Fibroblast of lung (primary cell): Measurements from ENCODE around the gene MYL12A. TPM values are rescaled to one million over a fixed set of nuclear protein-coding genes. Genes with fewer than 3 reads are reported as not detected.
A peak's percentile ranks its signal among the peaks of the same experiment; 100 is the strongest.

Experiments
- DNase-seq, 2 donors: peaks; one replicate each; pipeline versions ENCODE4 v3.0.0 to v3.0.0-alpha.2; 2010; ENCODE audit warnings: low read depth in 2 of 2
- H2AFZ ChIP-seq: 2 replicates; pipeline ENCODE4 v1.5.1; 2012; ENCODE audit warnings: low read length, control low read depth, inconsistent platforms
- H3K27ac ChIP-seq: 2 replicates; pipeline ENCODE4 v1.5.1; 2011; ENCODE audit warnings: low read length, control low read depth; ENCODE audit not compliant: insufficient read depth
- H3K27me3 ChIP-seq: 2 replicates; pipeline ENCODE4 v1.5.1; 2011; ENCODE audit warnings: mild to moderate bottlenecking, low read length; ENCODE audit not compliant: control insufficient read depth, insufficient read depth
- H3K36me3 ChIP-seq: 2 replicates; pipeline ENCODE4 v1.5.1; 2011; ENCODE audit warnings: low read length; ENCODE audit not compliant: control insufficient read depth, insufficient read depth
- H3K4me1 ChIP-seq: 2 replicates; pipeline ENCODE4 v1.5.1; 2011; ENCODE audit warnings: low read length; ENCODE audit not compliant: control insufficient read depth, insufficient read depth; ENCODE audit errors: extremely low read depth
- H3K4me2 ChIP-seq: 2 replicates; pipeline ENCODE4 v1.5.1; 2011; ENCODE audit warnings: low read length, control low read depth; ENCODE audit not compliant: insufficient read depth; ENCODE audit errors: extremely low read depth
- H3K4me3 ChIP-seq, 4 experiments: fragments of 200-600 bp in 1 of 4; sonication (generic) in 1 of 4; replicated peaks in 1 of 4; 2 replicates each; pipeline ENCODE4 v1.5.1; 2011 to 2016; ENCODE audit warnings: low read length in 4 of 4, low read depth in 3 of 4, mild to moderate bottlenecking in 3 of 4, control low read depth in 2 of 4, inconsistent platforms in 1 of 4, mixed read lengths in 1 of 4; ENCODE audit not compliant: insufficient read depth in 1 of 4; ENCODE audit errors: control extremely low read depth in 1 of 4
- H3K79me2 ChIP-seq: 2 replicates; pipeline ENCODE4 v1.5.1; 2012; ENCODE audit warnings: mild to moderate bottlenecking, low read length, inconsistent platforms; ENCODE audit not compliant: control insufficient read depth, insufficient read depth
- H3K9ac ChIP-seq: 2 replicates; pipeline ENCODE4 v1.5.1; 2011; ENCODE audit warnings: mild to moderate bottlenecking, low read length, control low read depth; ENCODE audit not compliant: insufficient read depth
- H3K9me3 ChIP-seq: 2 replicates; pipeline ENCODE4 v1.5.1; 2012; ENCODE audit warnings: low read depth, low read length; ENCODE audit not compliant: control insufficient read depth, insufficient read depth
- H4K20me1 ChIP-seq: 2 replicates; pipeline ENCODE4 v1.5.1; 2011; ENCODE audit warnings: low read length; ENCODE audit not compliant: control insufficient read depth, insufficient read depth; ENCODE audit errors: extremely low read depth
- EZH2 ChIP-seq: IDR thresholded peaks from 2 replicates; pipeline ENCODE4 v1.5.1; 2012; ENCODE audit warnings: low read length, control low read depth, mild to moderate bottlenecking; ENCODE audit errors: missing control alignments
- polyA plus RNA-seq, 2 donors: library from polyadenylated mRNA; depleted of rRNA in 1 of 2; stranded (reverse) in 1 of 2; unstranded in 1 of 2; fragments of >200 nt; gene quantifications; 2 replicates each; pipeline ENCODE4 v1.2.1, GENCODE V29; 2011 to 2012; ENCODE audit warnings: missing spikeins in 1 of 2
- total RNA-seq: library from RNA; depleted of rRNA; stranded (reverse); fragments of >200 nt; gene quantifications from 2 replicates; pipeline ENCODE4 v1.2.1, GENCODE V29; 2014
- TF ChIP-seq, protein P1 (sequence below), 2 donors: IDR thresholded peaks in 1 of 2; conservative IDR thresholded peaks in 1 of 2; 1 replicate in 1 of 2; 2 replicates in 1 of 2; pipeline ENCODE4 v1.5.1; 2011 to 2012; ENCODE audit warnings: low read length in 2 of 2, control low read depth in 1 of 2, inconsistent platforms in 1 of 2, low read depth in 1 of 2, mild to moderate bottlenecking in 1 of 2

Gene MYL12A
- total and polyA plus RNA-seq, 2 donors (not counting 1 experiment from before 2014, with no cell fraction given): 826 to 1,436 TPM

DNA sequence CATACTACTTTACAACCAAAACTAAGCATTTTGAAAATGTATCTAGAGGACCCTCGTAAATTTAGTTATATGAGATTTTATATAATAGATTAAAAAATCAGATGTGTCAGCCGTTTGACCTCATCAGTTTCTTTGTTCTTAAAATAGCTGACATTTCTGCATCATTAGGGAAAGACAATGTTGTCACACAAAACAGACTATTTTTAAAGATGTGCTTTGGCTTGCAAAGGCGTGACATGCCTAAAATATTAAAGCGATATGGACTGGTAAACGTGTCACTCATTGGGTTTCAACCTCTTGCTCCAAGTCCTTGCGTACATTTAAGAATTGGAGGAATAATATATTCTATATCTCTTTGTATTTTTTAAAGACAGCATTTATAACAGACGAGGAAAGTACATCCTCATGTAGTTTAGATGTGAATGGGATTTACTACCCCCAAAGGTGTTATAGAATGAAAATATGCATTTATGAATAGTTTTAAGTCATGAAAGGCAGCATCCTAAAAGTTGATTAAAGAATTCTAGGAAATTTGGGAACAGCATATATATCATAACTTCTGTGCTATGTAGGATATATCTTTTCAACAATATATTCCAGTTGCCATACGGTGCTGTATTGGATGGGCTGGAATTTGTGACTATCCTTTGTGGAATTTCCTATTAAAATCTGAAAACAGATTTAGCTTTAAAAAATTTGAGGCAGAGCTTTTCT lies 3.8 kb downstream of the MYL12A start:
- H3K36me3 ChIP-seq: peaks cover 13% of the 10 kb centered on the region
- H3K4me1 ChIP-seq: peaks cover 12% of the 10 kb centered on the region
- no peak for TF ChIP-seq EZH2
- TF ChIP-seq, protein P1, sequence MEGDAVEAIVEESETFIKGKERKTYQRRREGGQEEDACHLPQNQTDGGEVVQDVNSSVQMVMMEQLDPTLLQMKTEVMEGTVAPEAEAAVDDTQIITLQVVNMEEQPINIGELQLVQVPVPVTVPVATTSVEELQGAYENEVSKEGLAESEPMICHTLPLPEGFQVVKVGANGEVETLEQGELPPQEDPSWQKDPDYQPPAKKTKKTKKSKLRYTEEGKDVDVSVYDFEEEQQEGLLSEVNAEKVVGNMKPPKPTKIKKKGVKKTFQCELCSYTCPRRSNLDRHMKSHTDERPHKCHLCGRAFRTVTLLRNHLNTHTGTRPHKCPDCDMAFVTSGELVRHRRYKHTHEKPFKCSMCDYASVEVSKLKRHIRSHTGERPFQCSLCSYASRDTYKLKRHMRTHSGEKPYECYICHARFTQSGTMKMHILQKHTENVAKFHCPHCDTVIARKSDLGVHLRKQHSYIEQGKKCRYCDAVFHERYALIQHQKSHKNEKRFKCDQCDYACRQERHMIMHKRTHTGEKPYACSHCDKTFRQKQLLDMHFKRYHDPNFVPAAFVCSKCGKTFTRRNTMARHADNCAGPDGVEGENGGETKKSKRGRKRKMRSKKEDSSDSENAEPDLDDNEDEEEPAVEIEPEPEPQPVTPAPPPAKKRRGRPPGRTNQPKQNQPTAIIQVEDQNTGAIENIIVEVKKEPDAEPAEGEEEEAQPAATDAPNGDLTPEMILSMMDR (conservative IDR thresholded peaks at IDR 0.05 in 1 of 2, IDR thresholded peaks at IDR 0.05 in 1 of 2; ENCODE audit: low read depth in 1 of 2, low read length in 2 of 2): no peak

DNA sequence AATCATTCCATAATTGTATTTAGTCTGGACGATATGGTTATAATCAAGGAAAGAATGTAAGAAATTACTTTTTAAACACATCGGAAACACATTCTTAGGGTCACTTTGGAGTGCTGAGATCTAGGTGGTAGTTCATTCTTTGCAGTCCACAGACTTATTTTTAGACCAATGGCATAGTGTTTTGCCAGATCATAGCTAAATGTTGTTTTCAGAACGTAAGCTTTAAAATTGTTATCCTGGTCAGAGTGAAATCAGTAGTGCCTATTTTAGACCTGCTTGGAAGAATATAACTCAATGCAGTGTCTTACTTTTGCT lies 4.3 kb downstream of the MYL12A start:
- no peak overlapping the region for H3K9ac ChIP-seq
- peaks cover 13% of the 10 kb centered on the region for H3K4me1 ChIP-seq
- no peak overlapping the region for H2AFZ ChIP-seq
- no peak overlapping the region for H3K4me3 ChIP-seq
- peaks cover 77% of the 10 kb centered on the region for H3K79me2 ChIP-seq
- no peaks in the 10 kb centered on the region for H3K9me3 ChIP-seq
- DNase-seq: peak in 1 of 2 donors; percentile 69
- H3K27ac ChIP-seq: peak overlapping the region; percentile 46
- peak overlapping the region; percentile 55 for H3K4me2 ChIP-seq
- peaks cover 13% of the 10 kb centered on the region for H3K36me3 ChIP-seq
- TF ChIP-seq, protein P1 (conservative IDR thresholded peaks at IDR 0.05 in 1 of 2, IDR thresholded peaks at IDR 0.05 in 1 of 2; ENCODE audit: low read depth in 1 of 2, low read length in 2 of 2): no peak
- no peak for TF ChIP-seq EZH2
- H4K20me1 ChIP-seq: peaks cover 2% of the 10 kb centered on the region
- no peaks in the 10 kb centered on the region for H3K27me3 ChIP-seq

More for the DNA sequence above, 3.8 kb downstream of the MYL12A start:
- H3K9ac ChIP-seq: no peak overlapping the region
- peaks cover 76% of the 10 kb centered on the region for H3K79me2 ChIP-seq
- DNase-seq: no peak
- peaks cover 2% of the 10 kb centered on the region for H4K20me1 ChIP-seq
- no peak overlapping the region for H2AFZ ChIP-seq
- H3K27me3 ChIP-seq: no peaks in the 10 kb centered on the region
- no peaks in the 10 kb centered on the region for H3K9me3 ChIP-seq
- H3K27ac ChIP-seq: peak overlapping the region; percentile 46
- no peak overlapping the region for H3K4me3 ChIP-seq
- H3K4me2 ChIP-seq: peak overlapping the region; percentile 39

DNA sequence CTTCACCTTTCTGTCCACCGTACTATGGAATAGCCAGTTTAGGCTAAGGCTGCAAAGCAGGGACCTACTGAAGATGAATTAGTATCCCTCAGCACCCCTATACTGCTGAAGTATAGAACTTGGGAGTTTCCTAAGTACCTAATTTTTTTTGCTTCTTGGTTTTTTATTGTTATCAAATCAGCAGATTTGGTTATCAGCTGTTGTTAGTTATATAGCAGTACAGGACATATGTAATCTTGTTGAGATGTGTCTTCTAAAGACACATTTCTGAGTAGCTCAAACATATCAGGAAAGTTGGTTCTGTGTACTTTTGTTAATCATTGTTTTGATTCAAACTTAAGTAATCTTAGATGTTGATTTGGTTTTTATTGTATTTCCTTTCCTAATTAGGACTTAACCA lies 5.2 kb downstream of the MYL12A start:
- Histone ChIP-seq H3K36me3 (peaks cover 17% of the 10 kb centered on the region), H3K4me1 (peaks cover 18% of the 10 kb centered on the region), H4K20me1 (peaks cover 2% of the 10 kb centered on the region), H3K4me2 (no peak overlapping the region), H3K27ac (no peak overlapping the region), H3K9me3 (no peaks in the 10 kb centered on the region), H3K9ac (no peak overlapping the region), H3K4me3 (no peak overlapping the region), H3K27me3 (no peaks in the 10 kb centered on the region), H2AFZ (no peak overlapping the region), H3K79me2 (peaks cover 82% of the 10 kb centered on the region)
- TF ChIP-seq EZH2: no peak
- TF ChIP-seq, protein P1 (conservative IDR thresholded peaks at IDR 0.05 in 1 of 2, IDR thresholded peaks at IDR 0.05 in 1 of 2; ENCODE audit: low read depth in 1 of 2, low read length in 2 of 2): no peak
- no peak for DNase-seq
